Small intestine (tissue), 7 donors: ENCODE results near the gene ARID3B. TPM values are rescaled to one million over a fixed set of nuclear protein-coding genes. Genes with fewer than 3 reads are reported as not detected.
"Not testable (repeated sequence)": the region's sequence is repeated elsewhere in the genome, so short reads cannot be mapped to it uniquely, and the experiment has no call there.

ENCODE experiments used
- DNase-seq, 2 donors: peaks; one replicate each; pipeline versions ENCODE4 v3.0.0 to v3.0.0-alpha.2; 2013
- FAIRE-seq: peaks from 2 replicates; lab custom pipeline; 2012; peaks lifted over from hg19 to GRCh38; lab: Jason Lieb, UNC
- H3K27ac ChIP-seq, 3 donors: one replicate each; pipeline ENCODE4 v1.5.1; 2013; ENCODE audit warnings: low read length in 2 of 3, mild to moderate bottlenecking in 2 of 3, control low read depth in 1 of 3, inconsistent platforms in 1 of 3, low read depth in 1 of 3, moderate library complexity in 1 of 3
- H3K27me3 ChIP-seq, 3 donors: one replicate each; pipeline ENCODE4 v1.6.1; 2013; ENCODE audit warnings: low read length in 3 of 3, inconsistent platforms in 1 of 3; ENCODE audit not compliant: control insufficient read depth in 3 of 3, insufficient read depth in 3 of 3
- H3K36me3 ChIP-seq, 3 donors: one replicate each; pipeline ENCODE4 v1.6.1; 2013; ENCODE audit warnings: low read length in 3 of 3, inconsistent platforms in 1 of 3, low read depth in 1 of 3, mild to moderate bottlenecking in 1 of 3, moderate library complexity in 1 of 3; ENCODE audit not compliant: control insufficient read depth in 3 of 3, insufficient read depth in 2 of 3
- H3K4me1 ChIP-seq, 3 donors: one replicate each; pipeline ENCODE4 v1.6.1; 2013; ENCODE audit warnings: low read length in 2 of 3, inconsistent platforms in 1 of 3, low read depth in 1 of 3, mild to moderate bottlenecking in 1 of 3, moderate library complexity in 1 of 3; ENCODE audit not compliant: control insufficient read depth in 3 of 3, insufficient read depth in 2 of 3
- H3K4me3 ChIP-seq, 3 donors: one replicate each; pipeline ENCODE4 v1.5.1; 2013; ENCODE audit warnings: low read length in 3 of 3, control low read depth in 1 of 3, inconsistent platforms in 1 of 3, low read depth in 1 of 3, mild to moderate bottlenecking in 1 of 3, moderate library complexity in 1 of 3
- H3K9me3 ChIP-seq, 2 donors: one replicate each; pipeline ENCODE4 v1.6.1; 2013; ENCODE audit warnings: low read depth in 1 of 2, low read length in 1 of 2; ENCODE audit not compliant: control insufficient read depth in 2 of 2, insufficient read depth in 1 of 2
- WGBS, 3 donors: extraction: QIAGEN DNeasy Blood & Tissue Kit; methylation state at CpG; one replicate each; pipeline ENCODE4 v1.1.7; 2013; 5-methylcytosine and 5-hydroxymethylcytosine counted together
- polyA plus RNA-seq, 4 donors: library from polyadenylated mRNA; stranded (reverse) in 3 of 4; unstranded in 1 of 4; fragments of 200-250 nt in 3 of 4; fragments of 120-200 nt in 1 of 4; gene quantifications; one replicate each; pipeline versions ENCODE4 v1.2.1 to v1.2.3, GENCODE V29; 2013
- donor health status: healthy with polysubstance abuse.
- donor health status: control.
- donor health status: control.
- donor health status: Bipolar disorder and iron deficiency.
- donor health status: healthy.

Gene ARID3B
- polyA plus RNA-seq, 4 donors = 4.0 to 11.3 (median 5.4) TPM

- no peak for DNase-seq
- no peaks in the 10 kb centered on the region for H3K9me3 ChIP-seq
- no peaks in the 10 kb centered on the region for H3K27me3 ChIP-seq
- FAIRE-seq = no peak
- no peak overlapping the region for H3K27ac ChIP-seq
- peaks cover 40 to 100% (median 42%) of the 10 kb centered on the region in 3 donors for H3K36me3 ChIP-seq
- no peak overlapping the region for H3K4me3 ChIP-seq
- H3K4me1 ChIP-seq = no peaks in the 10 kb centered on the region
- WGBS, 3 donors = 86 to 91% (median 86%) methylated on average over 6 of the region's 6 CpGs
These were observed 84.7 kb downstream of the ARID3B start for GRCh38 chr15:74625693-74626092.

GRCh38 chr15:74626336-74626735 lies 85.3 kb downstream of the ARID3B start:
- Histone ChIP-seq H3K9me3 (no peaks in the 10 kb centered on the region), H3K27ac (no peak overlapping the region), H3K4me1 (no peaks in the 10 kb centered on the region), H3K36me3 (peaks cover 40 to 100% (median 43%) of the 10 kb centered on the region in 3 donors), H3K4me3 (no peak overlapping the region), H3K27me3 (no peaks in the 10 kb centered on the region)
- WGBS, 3 donors = 91 to 95% (median 94%) methylated on average over 7 of the region's 7 CpGs
- FAIRE-seq (no peak), DNase-seq (no peak)

GRCh38 chr15:74626752-74627692 lies 86.0 kb downstream of the ARID3B start:
- Histone ChIP-seq H3K4me1 (no peaks in the 10 kb centered on the region), H3K27me3 (no peaks in the 10 kb centered on the region), H3K27ac (no peak overlapping the region), H3K36me3 (peaks cover 34 to 100% (median 40%) of the 10 kb centered on the region in 3 donors), H3K4me3 (no peak overlapping the region), H3K9me3 (no peaks in the 10 kb centered on the region)
- DNase-seq = no peak
- FAIRE-seq = no peak
- WGBS, 3 donors = 83 to 91% (median 84%) methylated on average over 10 of the region's 10 CpGs

GRCh38 chr15:74627766-74628165 lies 86.7 kb downstream of the ARID3B start:
- WGBS, 3 donors = 77 to 86% (median 84%) methylated on average over 5 of the region's 5 CpGs
- Histone ChIP-seq H3K4me3 (no peak overlapping the region), H3K27me3 (no peaks in the 10 kb centered on the region), H3K4me1 (no peaks in the 10 kb centered on the region), H3K36me3 (peaks cover 30 to 100% (median 40%) of the 10 kb centered on the region in 3 donors), H3K9me3 (no peaks in the 10 kb centered on the region), H3K27ac (no peak overlapping the region)
- DNase-seq = no peak
- no peak for FAIRE-seq

GRCh38 chr15:74628199-74628598 lies 87.2 kb downstream of the ARID3B start:
- no peak for FAIRE-seq
- WGBS, 3 donors = 55 to 81% (median 72%) methylated on average over 3 of the region's 3 CpGs
- H3K4me1 ChIP-seq = no peaks in the 10 kb centered on the region
- DNase-seq = no peak
- peaks cover 28 to 100% (median 38%) of the 10 kb centered on the region in 3 donors for H3K36me3 ChIP-seq
- H3K27ac ChIP-seq = no peak overlapping the region
- H3K4me3 ChIP-seq = no peak overlapping the region
- H3K27me3 ChIP-seq = no peaks in the 10 kb centered on the region
- H3K9me3 ChIP-seq = no peaks in the 10 kb centered on the region

GRCh38 chr15:74628949-74629348 lies 87.9 kb downstream of the ARID3B start:
- Histone ChIP-seq H3K4me3 (no peak overlapping the region), H3K27ac (no peak overlapping the region), H3K36me3 (peaks cover 29 to 98% (median 37%) of the 10 kb centered on the region in 3 donors), H3K27me3 (no peaks in the 10 kb centered on the region), H3K9me3 (no peaks in the 10 kb centered on the region), H3K4me1 (no peaks in the 10 kb centered on the region)
- FAIRE-seq = no peak
- DNase-seq = no peak
- WGBS, 3 donors = 65 to 81% (median 79%) methylated on average over 5 of the region's 5 CpGs

GRCh38 chr15:74629696-74630095 lies 88.7 kb downstream of the ARID3B start:
- H3K9me3 ChIP-seq, H3K27me3 ChIP-seq, H3K4me3 ChIP-seq, DNase-seq, FAIRE-seq, H3K27ac ChIP-seq, H3K4me1 ChIP-seq: not testable (repeated sequence)
- WGBS, 3 donors = 83 to 85% (median 84%) methylated on average over 5 to 10 of the region's 10 CpGs
- H3K36me3 ChIP-seq = peaks cover 31 to 93% (median 34%) of the 10 kb centered on the region in 3 donors

- no peak for FAIRE-seq
- DNase-seq = no peak
- H3K36me3 ChIP-seq = peaks cover 27 to 90% (median 28%) of the 10 kb centered on the region in 3 donors
- WGBS, 3 donors = 79 to 86% (median 79%) methylated on average over 6 of the region's 6 CpGs
- H3K9me3 ChIP-seq = no peaks in the 10 kb centered on the region
- H3K27me3 ChIP-seq = no peaks in the 10 kb centered on the region
- no peak overlapping the region for H3K4me3 ChIP-seq
- H3K27ac ChIP-seq = no peak overlapping the region
- H3K4me1 ChIP-seq = peaks cover 0 to 2% (median 0%) of the 10 kb centered on the region in 3 donors
These were observed 89.5 kb downstream of the ARID3B start for GRCh38 chr15:74630284-74631086.
